HL-60/S4 (cell line): ENCODE data around the gene SYN1.

Experiments
- in situ Hi-C: fragments of 300-500 bp; cut with MboI; formaldehyde crosslinking; loops from 2 replicates; pipeline ENCODE4 v1.14.3; 2022; ENCODE audit warnings: low sequenced_read_pairs

The SYN1 gene

GRCh38 chrX:47543496-47543895 is 76.2 kb downstream of the SYN1 start:
- in situ Hi-C loops, result loop anchor here (25.0 kb wide), 1 partner anchor 494 kb away; no protein-coding TSS in a partner anchor

GRCh38 chrX:47540754-47541538 is 78.7 kb downstream of the SYN1 start:
- in situ Hi-C loops, result loop anchor here (25.0 kb wide), 1 partner anchor 496 kb away; no protein-coding TSS in a partner anchor

GRCh38 chrX:47539860-47540259 is 79.8 kb downstream of the SYN1 start:
- in situ Hi-C loops, result loop anchor here (25.0 kb wide), 1 partner anchor 497 kb away; no protein-coding TSS in a partner anchor

- in situ Hi-C loops, result loop anchor here (25.0 kb wide), 1 partner anchor 507 kb away; no protein-coding TSS in a partner anchor
These were observed 89.6 kb downstream of the SYN1 start for GRCh38 chrX:47530049-47530448.

GRCh38 chrX:47529548-47529947 is 90.1 kb downstream of the SYN1 start:
- in situ Hi-C loops, result loop anchor here (25.0 kb wide), 1 partner anchor 508 kb away; no protein-coding TSS in a partner anchor

GRCh38 chrX:47523713-47524166 is 95.9 kb downstream of the SYN1 start:
- in situ Hi-C loops, result loop anchor here (25.0 kb wide), 1 partner anchor 311 kb away; the partner anchor contains the start of gene CDK16

- in situ Hi-C loops, result loop anchor here (25.0 kb wide), 1 partner anchor 311 kb away; the partner anchor contains the start of gene CDK16
These were observed 96.4 kb downstream of the SYN1 start for GRCh38 chrX:47523297-47523696.
